Measurements from ENCODE around the gene ABCA7. TPM values are rescaled to one million over a fixed set of nuclear protein-coding genes. Genes with fewer than 3 reads are reported as not detected.

ABCA7 gene
- total RNA-seq, 1 experiment from 2014 or later = 91.4 TPM

DNA sequence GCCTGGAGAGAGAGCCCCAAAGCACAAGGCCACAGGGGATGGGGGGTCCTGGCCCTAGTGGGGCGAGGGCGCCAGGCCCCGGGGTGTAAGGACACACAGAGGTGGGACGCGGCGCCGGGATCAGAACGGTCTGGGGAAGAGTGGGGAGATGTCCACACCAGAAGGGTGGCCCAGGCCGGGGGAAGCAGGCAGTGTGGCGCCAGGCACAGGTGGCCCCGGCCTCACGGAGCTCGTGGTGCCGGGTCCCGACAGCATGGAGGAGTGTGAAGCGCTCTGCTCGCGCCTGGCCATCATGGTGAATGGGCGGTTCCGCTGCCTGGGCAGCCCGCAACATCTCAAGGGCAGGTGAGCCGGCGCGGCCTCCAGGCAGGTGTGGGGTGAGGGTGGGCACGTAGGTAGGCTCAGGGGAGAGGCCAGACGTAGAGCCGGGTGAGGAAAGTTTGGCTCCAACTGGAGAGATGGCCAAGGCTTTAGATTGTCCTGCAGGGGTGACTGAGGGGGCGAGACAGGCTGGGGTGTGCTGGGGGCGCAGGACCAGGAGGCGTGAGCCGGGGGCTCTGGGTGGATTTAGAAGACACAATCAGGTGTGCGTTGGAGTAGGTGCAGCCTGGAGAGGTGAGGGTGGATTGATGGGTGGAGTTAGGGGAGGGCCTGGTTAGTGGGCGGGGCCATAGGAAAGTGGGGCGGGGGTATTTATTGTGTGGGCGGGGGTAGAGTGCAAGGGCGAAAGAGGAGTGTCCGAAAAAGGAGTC lies 24.2 kb downstream of the ABCA7 start:
- no peak for DNase-seq (ENCODE audit: low read depth, low spot score)
- Histone ChIP-seq H3K9ac (ENCODE audit: low read length) (peak overlapping the region; percentile 92), H3K4me1 (ENCODE audit: control insufficient read depth in 1 of 2, insufficient read depth in 2 of 2, low read length in 2 of 2) (peaks cover 30 to 66% of the 10 kb centered on the region in 2 experiments), H3K36me3 (ENCODE audit: control insufficient read depth in 1 of 2, insufficient read depth in 2 of 2, low read length in 2 of 2) (0 out of 4 replicates have a peak, but pooled peaks cover 0 to 3% of the 10 kb centered on the region in 2 experiments), H3K4me3 (replicated peaks in 1 of 2; ENCODE audit: low read depth in 1 of 2, low read length in 2 of 2) (peak overlapping the region; percentile 64 to 78), H3K79me2 (ENCODE audit: insufficient read depth, low read length) (peaks cover 26% of the 10 kb centered on the region; the same call in 1 of the 2 replicates), H4K20me1 (ENCODE audit: insufficient read depth) (no peaks in the 10 kb centered on the region), H3K4me2 (ENCODE audit: low read length) (peak overlapping the region; percentile 94), H3K9me3 (ENCODE audit: control insufficient read depth in 1 of 2, insufficient read depth in 1 of 2, low read depth in 1 of 2, low read length in 2 of 2) (no peaks in the 10 kb centered on the region), H2AFZ (ENCODE audit: low read depth, low read length, poor library complexity, severe bottlenecking) (no peak overlapping the region), H3K9me2 (ENCODE audit: insufficient read depth) (no peaks in the 10 kb centered on the region), H3K27ac (ENCODE audit: low read depth, low read length) (peak overlapping the region; percentile 100), H3K27me3 (ENCODE audit: insufficient read depth, low read length) (no peaks in the 10 kb centered on the region)
- ChIA-PET POLR2A (interaction anchor here (0.7 to 2.4 kb wide), 8 partner anchors 8 to 49 kb away, joined by 3 to 8 read pairs (median 4); partner anchors contain the start of gene ABCA7), RAD21 (ENCODE audit: low non-redundant PET in 1 of 2, low total read pairs in 2 of 2, uncharacterized antibody in 2 of 2, unreplicated experiment in 2 of 2) (interaction anchor here in 1 of 2 experiments (1.0 kb wide), 1 partner anchor 37 kb away, joined by 3 read pairs; the partner anchor contains the start of gene CNN2), CTCF (interaction anchor here (0.6 to 2.5 kb wide), 12 partner anchors 12 to 202 kb away, joined by 3 to 20 read pairs (median 4); partner anchors contain the start of genes ABCA7, ATP5F1D and GPX4)
- BruUV-seq (replicated peaks) = no TSS peak
- TF ChIP-seq, protein P1, sequence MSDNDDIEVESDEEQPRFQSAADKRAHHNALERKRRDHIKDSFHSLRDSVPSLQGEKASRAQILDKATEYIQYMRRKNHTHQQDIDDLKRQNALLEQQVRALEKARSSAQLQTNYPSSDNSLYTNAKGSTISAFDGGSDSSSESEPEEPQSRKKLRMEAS (IDR thresholded peaks at IDR 0.05) = no peak
- TF ChIP-seq SP1 (IDR thresholded peaks at IDR 0.05; ENCODE audit: low read depth) (no peak), EGR1 (IDR thresholded peaks at IDR 0.05; ENCODE audit: low read depth) (peak; percentile 50; the same call in 1 of the 2 replicates), CTCF (IDR thresholded peaks at IDR 0.05 in 2 of 3, conservative IDR thresholded peaks at IDR 0.05 in 1 of 3; ENCODE audit: borderline replicate concordance in 1 of 3, insufficient read depth in 1 of 3, low read depth in 2 of 3, low read length in 2 of 3) (no peak), CEBPB (IDR thresholded peaks at IDR 0.05; ENCODE audit: low read depth) (no peak), YY1 (IDR thresholded peaks at IDR 0.05; ENCODE audit: extremely low read depth, insufficient replicate concordance, low read depth, low read length) (no peak)
- intact Hi-C loops (cut with micrococcal nuclease) = loop anchor here (5.0 kb wide), 1 partner anchor 38 kb away; the partner anchor contains the start of gene GPX4
- ATAC-seq = peak; percentile 41

All from HCT116 (cell line).